Stimulated activated CD4-positive, alpha-beta T cell treated with anti-CD3 and anti-CD28 coated beads, Interleukin-15, amount 100 ng/mL, for 24 hours (primary cell): Measurements from ENCODE around the gene PCSK5.

ENCODE experiments used
- DNase-seq: peaks from one replicate; pipeline ENCODE4 v3.0.0-alpha.2; 2020

PCSK5 gene

GRCh38 chr9:76405340-76405739, 514.9 kb downstream of the PCSK5 start:
- no peak for DNase-seq

- no peak for DNase-seq
These were observed 515.4 kb downstream of the PCSK5 start for GRCh38 chr9:76405868-76406267.
